ACC112 (cell line): Measurements from ENCODE around the gene DDX39B.
A peak's percentile ranks its signal among the peaks of the same experiment; 100 is the strongest.
"Not testable (repeated sequence)": the region's sequence is repeated elsewhere in the genome, so short reads cannot be mapped to it uniquely, and the experiment has no call there.

ENCODE experiments used
- H2AFZ ChIP-seq: fragments of 200-600 bp; sonication (generic); one replicate; pipeline ENCODE4 v1.6.0; 2017; ENCODE audit warnings: antibody characterized with exemption, low read length; ENCODE audit not compliant: unreplicated experiment
- H3K27ac ChIP-seq: fragments of 200-600 bp; sonication (generic); 2 replicates; pipeline ENCODE4 v1.5.1; 2014; ENCODE audit warnings: low read depth, mild to moderate bottlenecking, antibody characterized with exemption, low read length, moderate library complexity
- H3K27me3 ChIP-seq: fragments of 200-600 bp; sonication (generic); 2 replicates; pipeline ENCODE4 v1.6.1; 2014; ENCODE audit warnings: mild to moderate bottlenecking, antibody characterized with exemption, low read length, moderate library complexity, mixed read lengths; ENCODE audit not compliant: insufficient read depth
- H3K36me3 ChIP-seq: fragments of 200-600 bp; sonication (generic); 2 replicates; pipeline ENCODE4 v1.6.1; 2016; ENCODE audit warnings: mild to moderate bottlenecking, antibody characterized with exemption, low read length, moderate library complexity, mixed read lengths; ENCODE audit not compliant: insufficient read depth
- H3K4me1 ChIP-seq: fragments of 200-600 bp; sonication (generic); one replicate; pipeline ENCODE4 v1.6.1; 2016; ENCODE audit warnings: low read length, mixed read lengths; ENCODE audit not compliant: insufficient read depth, unreplicated experiment, control insufficient read depth
- H3K4me3 ChIP-seq: fragments of 200-600 bp; sonication (generic); 2 replicates; pipeline ENCODE4 v1.5.1; 2014; ENCODE audit warnings: mild to moderate bottlenecking, low read depth, low read length
- H3K79me2 ChIP-seq: fragments of 200-600 bp; sonication (generic); one replicate; pipeline ENCODE4 v1.6.0; 2016; ENCODE audit warnings: low read length; ENCODE audit not compliant: control insufficient read depth, unreplicated experiment, insufficient read depth

Gene DDX39B

GRCh38 chr6:31525553-31525931 lies 16.3 kb downstream of the DDX39B start:
- H3K4me1 ChIP-seq = peaks cover 22% of the 10 kb centered on the region
- H3K79me2 ChIP-seq = no peaks in the 10 kb centered on the region
- peak overlapping the region; percentile 83 for H3K27ac ChIP-seq
- H3K4me3 ChIP-seq = no peak overlapping the region
- H3K36me3 ChIP-seq = no peaks in the 10 kb centered on the region
- peak overlapping the region; percentile 5 for H2AFZ ChIP-seq
- H3K27me3 ChIP-seq = no peaks in the 10 kb centered on the region

GRCh38 chr6:31521835-31522234 lies 20.0 kb downstream of the DDX39B start:
- H3K4me3 ChIP-seq = no peak overlapping the region
- H3K27ac ChIP-seq = no peak overlapping the region
- H3K79me2 ChIP-seq = no peaks in the 10 kb centered on the region
- H3K36me3 ChIP-seq = no peaks in the 10 kb centered on the region
- peaks cover 20% of the 10 kb centered on the region for H3K4me1 ChIP-seq
- H2AFZ ChIP-seq = no peak overlapping the region
- H3K27me3 ChIP-seq = no peaks in the 10 kb centered on the region

GRCh38 chr6:31513456-31514165 lies 28.2 kb downstream of the DDX39B start:
- peak overlapping the region; percentile 15; the same call in 1 of the 2 replicates for H3K27ac ChIP-seq
- no peak overlapping the region for H2AFZ ChIP-seq
- peaks cover 25% of the 10 kb centered on the region for H3K4me1 ChIP-seq
- H3K4me3 ChIP-seq = no peak overlapping the region
- no peaks in the 10 kb centered on the region for H3K27me3 ChIP-seq
- H3K79me2 ChIP-seq = no peaks in the 10 kb centered on the region
- H3K36me3 ChIP-seq = peaks cover 9% of the 10 kb centered on the region; the same call in 1 of the 2 replicates

GRCh38 chr6:31510007-31510406 lies 31.8 kb downstream of the DDX39B start:
- no peak overlapping the region for H2AFZ ChIP-seq
- no peak overlapping the region for H3K4me3 ChIP-seq
- H3K27me3 ChIP-seq = no peaks in the 10 kb centered on the region
- peaks cover 8% of the 10 kb centered on the region for H3K79me2 ChIP-seq
- H3K4me1 ChIP-seq = peaks cover 12% of the 10 kb centered on the region
- no peak overlapping the region for H3K27ac ChIP-seq
- H3K36me3 ChIP-seq = peaks cover 13% of the 10 kb centered on the region; the same call in 1 of the 2 replicates

GRCh38 chr6:31509036-31509435 lies 32.8 kb downstream of the DDX39B start:
- not testable (repeated sequence) for H3K27ac ChIP-seq, H2AFZ ChIP-seq, H3K27me3 ChIP-seq, H3K4me3 ChIP-seq
- Histone ChIP-seq H3K4me1 (peaks cover 12% of the 10 kb centered on the region), H3K79me2 (peaks cover 15% of the 10 kb centered on the region), H3K36me3 (peaks cover 13% of the 10 kb centered on the region; the same call in 1 of the 2 replicates)

- 0 out of 2 replicates have a peak, but pooled peaks cover 5% of the 10 kb centered on the region for H3K36me3 ChIP-seq
- no peak overlapping the region for H3K4me3 ChIP-seq
- peaks cover 10% of the 10 kb centered on the region for H3K4me1 ChIP-seq
- H3K79me2 ChIP-seq = peaks cover 67% of the 10 kb centered on the region
- H3K27ac ChIP-seq = no peak overlapping the region
- H2AFZ ChIP-seq = no peak overlapping the region
- H3K27me3 ChIP-seq = no peaks in the 10 kb centered on the region
Observed at GRCh38 chr6:31502586-31502985, 39.2 kb downstream of the DDX39B start.

GRCh38 chr6:31499648-31500047 lies 42.2 kb downstream of the DDX39B start:
- H3K4me3 ChIP-seq, H3K27ac ChIP-seq, H2AFZ ChIP-seq, H3K27me3 ChIP-seq, H3K36me3 ChIP-seq: not testable (repeated sequence)
- Histone ChIP-seq H3K4me1 (peaks cover 23% of the 10 kb centered on the region), H3K79me2 (peaks cover 72% of the 10 kb centered on the region)

GRCh38 chr6:31498748-31499147 lies 43.1 kb downstream of the DDX39B start:
- H3K4me1 ChIP-seq = peaks cover 23% of the 10 kb centered on the region
- H3K4me3 ChIP-seq = peak overlapping the region; percentile 77
- no peaks in the 10 kb centered on the region for H3K36me3 ChIP-seq
- H3K27ac ChIP-seq = no peak overlapping the region
- H2AFZ ChIP-seq = no peak overlapping the region
- peaks cover 66% of the 10 kb centered on the region for H3K79me2 ChIP-seq
- no peaks in the 10 kb centered on the region for H3K27me3 ChIP-seq

GRCh38 chr6:31497531-31498476 lies 44.0 kb downstream of the DDX39B start, which contains the start of gene MICB:
Gene MICB, plus strand, starts transcription at chr6:31498145. Its CDS starts 49 bp downstream, at chr6:31498194.
- Histone ChIP-seq H3K4me3 (peak within 1 kb of the TSS; percentile 77), H2AFZ (no peak within 1 kb of the TSS), H3K27me3 (no peaks in the 10 kb centered on the region), H3K36me3 (no peaks in the 10 kb centered on the region), H3K27ac (peak within 1 kb of the TSS; percentile 40), H3K79me2 (peaks cover 56% of the 10 kb centered on the region), H3K4me1 (peaks cover 26% of the 10 kb centered on the region)

GRCh38 chr6:31496826-31497225 lies 45.0 kb downstream of the DDX39B start:
- peaks cover 47% of the 10 kb centered on the region for H3K79me2 ChIP-seq
- H3K27me3 ChIP-seq, H2AFZ ChIP-seq, H3K36me3 ChIP-seq: not testable (repeated sequence)
- peak overlapping the region; percentile 40 for H3K27ac ChIP-seq
- H3K4me1 ChIP-seq = peaks cover 30% of the 10 kb centered on the region
- H3K4me3 ChIP-seq = peak overlapping the region; percentile 77
